LNCAP (cell line): Measurements from ENCODE around the gene MEX3D.

ENCODE experiments used
- CTCF ChIP-seq: fragments of 450-650 bp; IDR thresholded peaks from 2 replicates; pipeline ENCODE4 v1.5.1; 2017; ENCODE audit warnings: mild to moderate bottlenecking

MEX3D gene

GRCh38 chr19:1574354-1575136 is 6.4 kb upstream of the MEX3D start:
- no peak for TF ChIP-seq CTCF

GRCh38 chr19:1572795-1573194 is 4.7 kb upstream of the MEX3D start:
- no peak for TF ChIP-seq CTCF

GRCh38 chr19:1571358-1571757 is 3.2 kb upstream of the MEX3D start:
- no peak for TF ChIP-seq CTCF

GRCh38 chr19:1570836-1571235 is 2.7 kb upstream of the MEX3D start:
- no peak for TF ChIP-seq CTCF

- no peak for TF ChIP-seq CTCF
Observed at GRCh38 chr19:1569997-1570396, 1.9 kb upstream of the MEX3D start.

GRCh38 chr19:1567848-1568227 is 287 bp downstream of the MEX3D start:
- TF ChIP-seq CTCF: no peak

GRCh38 chr19:1567116-1567847 is 843 bp downstream of the MEX3D start:
- TF ChIP-seq CTCF: no peak
